ENCODE results near the gene TMEM94. TPM values are rescaled to one million over a fixed set of nuclear protein-coding genes. Genes with fewer than 3 reads are reported as not detected.

Gene TMEM94
- total and polyA plus RNA-seq, 2 of the 13 experiments (the other 11 are each of a cell fraction or from before 2014, with no cell fraction given), result 32.6 to 134 TPM

DNA sequence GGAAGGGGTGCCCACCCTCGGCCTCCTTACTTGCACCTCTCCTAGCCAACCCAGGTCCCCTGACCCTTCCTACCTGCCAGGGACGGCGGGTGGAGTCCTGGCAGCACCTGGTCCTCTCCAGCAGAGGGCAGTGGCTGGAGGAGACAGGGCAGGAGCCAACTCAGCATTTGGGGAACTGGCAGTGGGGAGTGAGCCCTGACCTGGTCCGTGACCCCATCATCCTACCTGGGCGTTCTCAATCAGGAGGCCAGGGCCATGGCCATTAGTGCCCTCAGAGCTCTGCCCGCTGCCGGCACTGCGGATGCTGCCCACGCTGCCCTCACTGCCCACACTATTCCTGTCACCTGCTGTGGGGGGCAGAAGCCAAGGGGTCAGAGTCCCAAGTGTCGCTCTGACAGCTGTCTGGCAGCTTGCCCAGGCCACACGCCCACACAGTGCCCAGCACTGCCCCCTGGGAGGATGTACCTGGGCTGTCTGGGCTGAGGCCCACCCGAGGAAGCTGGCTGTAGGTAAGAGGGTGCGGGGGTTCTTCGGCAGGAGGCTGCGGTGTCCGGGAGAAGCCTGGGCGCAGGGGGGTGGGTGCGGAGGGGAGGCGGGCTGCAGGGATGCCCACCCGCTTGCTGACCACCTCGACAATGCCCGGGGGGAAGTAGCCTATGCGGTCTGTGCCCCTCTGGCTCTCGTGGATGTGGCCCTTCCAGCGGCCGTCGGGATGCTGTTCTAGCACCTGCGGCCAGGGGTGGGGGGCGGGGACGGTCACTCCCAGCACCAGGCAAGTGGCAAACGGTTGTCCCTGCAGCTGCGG lies 48.1 kb downstream of the TMEM94 start (continued):
- TF ChIP-seq, protein P1, sequence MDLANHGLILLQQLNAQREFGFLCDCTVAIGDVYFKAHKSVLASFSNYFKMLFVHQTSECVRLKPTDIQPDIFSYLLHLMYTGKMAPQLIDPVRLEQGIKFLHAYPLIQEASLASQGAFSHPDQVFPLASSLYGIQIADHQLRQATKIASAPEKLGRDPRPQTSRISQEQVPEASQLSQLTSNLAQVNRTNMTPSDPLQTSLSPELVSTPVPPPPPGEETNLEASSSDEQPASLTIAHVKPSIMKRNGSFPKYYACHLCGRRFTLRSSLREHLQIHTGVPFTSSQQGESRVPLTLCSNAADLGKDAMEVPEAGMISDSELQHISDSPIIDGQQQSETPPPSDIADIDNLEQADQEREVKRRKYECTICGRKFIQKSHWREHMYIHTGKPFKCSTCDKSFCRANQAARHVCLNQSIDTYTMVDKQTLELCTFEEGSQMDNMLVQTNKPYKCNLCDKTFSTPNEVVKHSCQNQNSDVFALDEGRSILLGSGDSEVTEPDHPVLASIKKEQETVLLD (CRISPR knock-in tag; IDR thresholded peaks at IDR 0.05; ENCODE audit: low read depth), result no peak
- TF ChIP-seq, protein P2, sequence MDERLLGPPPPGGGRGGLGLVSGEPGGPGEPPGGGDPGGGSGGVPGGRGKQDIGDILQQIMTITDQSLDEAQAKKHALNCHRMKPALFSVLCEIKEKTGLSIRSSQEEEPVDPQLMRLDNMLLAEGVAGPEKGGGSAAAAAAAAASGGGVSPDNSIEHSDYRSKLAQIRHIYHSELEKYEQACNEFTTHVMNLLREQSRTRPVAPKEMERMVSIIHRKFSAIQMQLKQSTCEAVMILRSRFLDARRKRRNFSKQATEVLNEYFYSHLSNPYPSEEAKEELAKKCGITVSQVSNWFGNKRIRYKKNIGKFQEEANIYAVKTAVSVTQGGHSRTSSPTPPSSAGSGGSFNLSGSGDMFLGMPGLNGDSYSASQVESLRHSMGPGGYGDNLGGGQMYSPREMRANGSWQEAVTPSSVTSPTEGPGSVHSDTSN (CRISPR knock-in tag; IDR thresholded peaks at IDR 0.05), result no peak
- TF ChIP-seq HHEX (CRISPR knock-in tag; IDR thresholded peaks at IDR 0.05), result no peak
- no peak for TF ChIP-seq SP140L (CRISPR knock-in tag; IDR thresholded peaks at IDR 0.05; ENCODE audit: borderline replicate concordance)
- TF ChIP-seq CHD4 (IDR thresholded peaks at IDR 0.05; ENCODE audit: borderline replicate concordance, low read length), result no peak
- no peak for TF ChIP-seq ZNF530 (CRISPR knock-in tag; IDR thresholded peaks at IDR 0.05; ENCODE audit: low read depth)
- 0 out of 2 replicates have a peak, but pooled peaks have one; percentile 31 for TF ChIP-seq MEIS2 (CRISPR knock-in tag; IDR thresholded peaks at IDR 0.05)
- TF ChIP-seq, protein P3, sequence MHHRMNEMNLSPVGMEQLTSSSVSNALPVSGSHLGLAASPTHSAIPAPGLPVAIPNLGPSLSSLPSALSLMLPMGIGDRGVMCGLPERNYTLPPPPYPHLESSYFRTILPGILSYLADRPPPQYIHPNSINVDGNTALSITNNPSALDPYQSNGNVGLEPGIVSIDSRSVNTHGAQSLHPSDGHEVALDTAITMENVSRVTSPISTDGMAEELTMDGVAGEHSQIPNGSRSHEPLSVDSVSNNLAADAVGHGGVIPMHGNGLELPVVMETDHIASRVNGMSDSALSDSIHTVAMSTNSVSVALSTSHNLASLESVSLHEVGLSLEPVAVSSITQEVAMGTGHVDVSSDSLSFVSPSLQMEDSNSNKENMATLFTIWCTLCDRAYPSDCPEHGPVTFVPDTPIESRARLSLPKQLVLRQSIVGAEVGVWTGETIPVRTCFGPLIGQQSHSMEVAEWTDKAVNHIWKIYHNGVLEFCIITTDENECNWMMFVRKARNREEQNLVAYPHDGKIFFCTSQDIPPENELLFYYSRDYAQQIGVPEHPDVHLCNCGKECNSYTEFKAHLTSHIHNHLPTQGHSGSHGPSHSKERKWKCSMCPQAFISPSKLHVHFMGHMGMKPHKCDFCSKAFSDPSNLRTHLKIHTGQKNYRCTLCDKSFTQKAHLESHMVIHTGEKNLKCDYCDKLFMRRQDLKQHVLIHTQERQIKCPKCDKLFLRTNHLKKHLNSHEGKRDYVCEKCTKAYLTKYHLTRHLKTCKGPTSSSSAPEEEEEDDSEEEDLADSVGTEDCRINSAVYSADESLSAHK (CRISPR knock-in tag; IDR thresholded peaks at IDR 0.05; ENCODE audit: borderline replicate concordance), result no peak
- no peak for TF ChIP-seq SAFB2 (CRISPR knock-in tag; IDR thresholded peaks at IDR 0.05; ENCODE audit: borderline replicate concordance, low read depth)
- TF ChIP-seq CREB1 (IDR thresholded peaks at IDR 0.05), result no peak
- no peak for TF ChIP-seq CREB1 (CRISPR knock-in tag; IDR thresholded peaks at IDR 0.05)
- TF ChIP-seq FOXA3 (CRISPR knock-in tag; IDR thresholded peaks at IDR 0.05), result no peak
- TF ChIP-seq MTF1 (CRISPR knock-in tag; IDR thresholded peaks at IDR 0.05), result no peak
- TF ChIP-seq ZFP82 (CRISPR knock-in tag; IDR thresholded peaks at IDR 0.05; ENCODE audit: borderline replicate concordance), result no peak
- TF ChIP-seq ZSCAN30 (CRISPR knock-in tag; IDR thresholded peaks at IDR 0.05), result no peak
- no peak for TF ChIP-seq ZNF550 (CRISPR knock-in tag; IDR thresholded peaks at IDR 0.05; ENCODE audit: borderline replicate concordance)
- TF ChIP-seq, protein P4, sequence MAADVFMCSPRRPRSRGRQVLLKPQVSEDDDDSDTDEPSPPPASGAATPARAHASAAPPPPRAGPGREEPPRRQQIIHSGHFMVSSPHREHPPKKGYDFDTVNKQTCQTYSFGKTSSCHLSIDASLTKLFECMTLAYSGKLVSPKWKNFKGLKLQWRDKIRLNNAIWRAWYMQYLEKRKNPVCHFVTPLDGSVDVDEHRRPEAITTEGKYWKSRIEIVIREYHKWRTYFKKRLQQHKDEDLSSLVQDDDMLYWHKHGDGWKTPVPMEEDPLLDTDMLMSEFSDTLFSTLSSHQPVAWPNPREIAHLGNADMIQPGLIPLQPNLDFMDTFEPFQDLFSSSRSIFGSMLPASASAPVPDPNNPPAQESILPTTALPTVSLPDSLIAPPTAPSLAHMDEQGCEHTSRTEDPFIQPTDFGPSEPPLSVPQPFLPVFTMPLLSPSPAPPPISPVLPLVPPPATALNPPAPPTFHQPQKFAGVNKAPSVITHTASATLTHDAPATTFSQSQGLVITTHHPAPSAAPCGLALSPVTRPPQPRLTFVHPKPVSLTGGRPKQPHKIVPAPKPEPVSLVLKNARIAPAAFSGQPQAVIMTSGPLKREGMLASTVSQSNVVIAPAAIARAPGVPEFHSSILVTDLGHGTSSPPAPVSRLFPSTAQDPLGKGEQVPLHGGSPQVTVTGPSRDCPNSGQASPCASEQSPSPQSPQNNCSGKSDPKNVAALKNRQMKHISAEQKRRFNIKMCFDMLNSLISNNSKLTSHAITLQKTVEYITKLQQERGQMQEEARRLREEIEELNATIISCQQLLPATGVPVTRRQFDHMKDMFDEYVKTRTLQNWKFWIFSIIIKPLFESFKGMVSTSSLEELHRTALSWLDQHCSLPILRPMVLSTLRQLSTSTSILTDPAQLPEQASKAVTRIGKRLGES (CRISPR knock-in tag; IDR thresholded peaks at IDR 0.05; ENCODE audit: borderline replicate concordance), result no peak
- TF ChIP-seq ATF7-NPFF (CRISPR knock-in tag; IDR thresholded peaks at IDR 0.05; ENCODE audit: low read depth), result no peak
- TF ChIP-seq ZNF670 (CRISPR knock-in tag; IDR thresholded peaks at IDR 0.05; ENCODE audit: borderline replicate concordance), result no peak
- no peak for TF ChIP-seq ZNF121 (CRISPR knock-in tag; IDR thresholded peaks at IDR 0.05)
- no peak for TF ChIP-seq ZNF431 (CRISPR knock-in tag; IDR thresholded peaks at IDR 0.05; ENCODE audit: borderline replicate concordance, low read depth)
- TF ChIP-seq HCFC1 (IDR thresholded peaks at IDR 0.05; ENCODE audit: low read depth, low read length), result no peak
- TF ChIP-seq HIVEP1 (CRISPR knock-in tag; IDR thresholded peaks at IDR 0.05), result no peak

All from HepG2 (cell line).